Tibial nerve (tissue), 4 donors: ENCODE data around the gene PDIA6. TPM values are rescaled to one million over a fixed set of nuclear protein-coding genes. Genes with fewer than 3 reads are reported as not detected.

Experiments used
- DNase-seq, 2 donors: peaks; one replicate each; pipeline ENCODE4 v3.0.0-alpha.2; 2019; ENCODE audit warnings: low spot score in 2 of 2
- H3K27ac ChIP-seq, 4 donors: fragments of 200-600 bp; sonication (generic) in 3 of 4; one replicate each; pipeline ENCODE4 v1.5.1; 2017 to 2019; ENCODE audit warnings: mild to moderate bottlenecking in 1 of 4
- H3K27me3 ChIP-seq, 2 donors: fragments of 200-600 bp; sonication (generic) in 1 of 2; one replicate each; pipeline versions ENCODE4 v1.5.1 to v1.6.0; 2017 to 2019
- H3K36me3 ChIP-seq, 3 donors: fragments of 200-600 bp; sonication (generic); one replicate each; pipeline ENCODE4 v1.5.1; 2018 to 2019
- H3K4me1 ChIP-seq, 4 donors: fragments of 200-600 bp; sonication (generic) in 3 of 4; one replicate each; pipeline ENCODE4 v1.5.1; 2017 to 2019
- H3K4me3 ChIP-seq, 4 donors: fragments of 200-600 bp; sonication (generic) in 3 of 4; one replicate each; pipeline ENCODE4 v1.5.1; 2017 to 2019; ENCODE audit warnings: mild to moderate bottlenecking in 1 of 4, moderate library complexity in 1 of 4
- H3K9me3 ChIP-seq, 4 donors: fragments of 200-600 bp; sonication (generic) in 3 of 4; one replicate each; pipeline ENCODE4 v1.5.1; 2017 to 2019
- CTCF ChIP-seq, 5 experiments: fragments of 200-600 bp in 3 of 5; fragments of 450-650 bp in 2 of 5; sonication (generic) in 3 of 5; IDR thresholded peaks; one replicate each; pipeline ENCODE4 v1.5.1; 2016 to 2019; ENCODE audit warnings: antibody characterized with exemption in 5 of 5, mild to moderate bottlenecking in 3 of 5, moderate library complexity in 2 of 5
- EP300 ChIP-seq, 2 donors: sonication (generic); formaldehyde crosslinking; IDR thresholded peaks; one replicate each; pipeline ENCODE4 v1.6.1; 2017; ENCODE audit warnings: antibody characterized with exemption in 2 of 2, mild to moderate bottlenecking in 1 of 2
- POLR2A ChIP-seq, 2 donors: fragments of 450-650 bp; IDR thresholded peaks; one replicate each; pipeline ENCODE4 v1.6.1; 2017; ENCODE audit warnings: antibody characterized with exemption in 2 of 2, mild to moderate bottlenecking in 2 of 2, moderate library complexity in 2 of 2
- WGBS, 2 donors: methylation state at CpG; one replicate each; pipeline ENCODE4 v1.1.5; 2018; 5-methylcytosine and 5-hydroxymethylcytosine counted together
- total RNA-seq, 4 donors: library from RNA; depleted of rRNA; stranded (reverse); fragments of >200 nt; gene quantifications; one replicate each; pipeline ENCODE4 v1.1.0, GENCODE V29; 2016

PDIA6 gene
- total RNA-seq, 4 donors from 2014 or later: 61.4 to 84.3 (median 76.2) TPM

- WGBS, 2 donors: 84 to 85% methylated on average over 21 to 27 of the region's 27 CpGs
- Histone ChIP-seq H3K27me3 (no peaks in the 10 kb centered on the region), H3K36me3 (peaks cover 0 to 41% (median 12%) of the 10 kb centered on the region in 3 donors), H3K9me3 (no peaks in the 10 kb centered on the region), H3K4me3 (no peak overlapping the region), H3K4me1 (peaks cover 0 to 13% (median 0%) of the 10 kb centered on the region in 4 donors), H3K27ac (no peak overlapping the region)
- TF ChIP-seq EP300 (IDR thresholded peaks at IDR 0.05) (no peak), POLR2A (IDR thresholded peaks at IDR 0.05) (no peak), CTCF (IDR thresholded peaks at IDR 0.05) (no peak)
- no peak for DNase-seq
Measured at GRCh38 chr2:10776231-10776977, 36.2 kb downstream of the PDIA6 start.

GRCh38 chr2:10775831-10776230 is 36.8 kb downstream of the PDIA6 start:
- 76 to 88% methylated on average over 12 to 13 of the region's 13 CpGs for whole genome bisulfite sequencing, 2 donors
- no peak for DNase-seq
- Histone ChIP-seq H3K9me3 (no peaks in the 10 kb centered on the region), H3K4me1 (peaks cover 0 to 13% (median 0%) of the 10 kb centered on the region in 4 donors), H3K36me3 (peaks cover 0 to 35% (median 7%) of the 10 kb centered on the region in 3 donors), H3K27ac (no peak overlapping the region), H3K4me3 (no peak overlapping the region), H3K27me3 (no peaks in the 10 kb centered on the region)
- TF ChIP-seq CTCF (IDR thresholded peaks at IDR 0.05): no peak

GRCh38 chr2:10775021-10775780 is 37.4 kb downstream of the PDIA6 start:
- Histone ChIP-seq H3K9me3 (no peaks in the 10 kb centered on the region), H3K27ac (no peak overlapping the region), H3K4me3 (no peak overlapping the region), H3K4me1 (peaks cover 0 to 13% (median 0%) of the 10 kb centered on the region in 4 donors), H3K36me3 (peaks cover 0 to 29% (median 1%) of the 10 kb centered on the region in 3 donors), H3K27me3 (no peaks in the 10 kb centered on the region)
- WGBS, 2 donors: 65 to 70% methylated on average over 20 to 22 of the region's 23 CpGs
- TF ChIP-seq CTCF (IDR thresholded peaks at IDR 0.05): no peak
- TF ChIP-seq POLR2A (IDR thresholded peaks at IDR 0.05): no peak
- no peak for TF ChIP-seq EP300 (IDR thresholded peaks at IDR 0.05)
- no peak for DNase-seq

GRCh38 chr2:10774394-10774793 is 38.2 kb downstream of the PDIA6 start:
- Histone ChIP-seq H3K4me1 (peaks cover 0 to 13% (median 0%) of the 10 kb centered on the region in 4 donors), H3K27ac (no peak overlapping the region), H3K9me3 (no peaks in the 10 kb centered on the region), H3K36me3 (peaks cover 0 to 23% (median 0%) of the 10 kb centered on the region in 3 donors), H3K4me3 (no peak overlapping the region), H3K27me3 (no peaks in the 10 kb centered on the region)
- WGBS, 2 donors: 66% methylated on average over 6 of the region's 6 CpGs
- DNase-seq: no peak
- no peak for TF ChIP-seq POLR2A (IDR thresholded peaks at IDR 0.05)
- TF ChIP-seq EP300 (IDR thresholded peaks at IDR 0.05): no peak
- no peak for TF ChIP-seq CTCF (IDR thresholded peaks at IDR 0.05)

GRCh38 chr2:10773821-10774341 is 38.7 kb downstream of the PDIA6 start:
- Histone ChIP-seq H3K4me1 (peaks cover 0 to 13% (median 0%) of the 10 kb centered on the region in 4 donors), H3K9me3 (no peaks in the 10 kb centered on the region), H3K27ac (no peak overlapping the region), H3K4me3 (no peak overlapping the region), H3K27me3 (no peaks in the 10 kb centered on the region), H3K36me3 (peaks cover 0 to 20% (median 0%) of the 10 kb centered on the region in 3 donors)
- no peak for DNase-seq
- TF ChIP-seq CTCF (IDR thresholded peaks at IDR 0.05): no peak
- TF ChIP-seq EP300 (IDR thresholded peaks at IDR 0.05): no peak
- TF ChIP-seq POLR2A (IDR thresholded peaks at IDR 0.05): no peak
- 40 to 77% methylated on average over 4 to 8 of the region's 8 CpGs for WGBS, 2 donors
